Testis (tissue), 3 donors: ENCODE measurements around the gene SLC25A39. TPM values are rescaled to one million over a fixed set of nuclear protein-coding genes. Genes with fewer than 3 reads are reported as not detected.
A peak's percentile ranks its signal among the peaks of the same experiment; 100 is the strongest.

Experiments
- DNase-seq: peaks from one replicate; pipeline ENCODE4 v3.0.0-alpha.2; 2019
- H3K27ac ChIP-seq, 2 donors: fragments of 200-600 bp; sonication (generic); one replicate each; pipeline ENCODE4 v1.5.1; 2019
- H3K27me3 ChIP-seq: fragments of 200-600 bp; sonication (generic); one replicate; pipeline ENCODE4 v1.5.1; 2019
- H3K36me3 ChIP-seq: fragments of 200-600 bp; sonication (generic); one replicate; pipeline ENCODE4 v1.5.1; 2017; ENCODE audit warnings: low read depth; ENCODE audit errors: missing control alignments
- H3K4me1 ChIP-seq: fragments of 200-600 bp; sonication (generic); one replicate; pipeline ENCODE4 v1.5.1; 2019
- H3K4me3 ChIP-seq, 2 donors: fragments of 200-600 bp; sonication (generic); one replicate each; pipeline ENCODE4 v1.5.1; 2017 to 2019
- H3K9me3 ChIP-seq: fragments of 200-600 bp; sonication (generic); one replicate; pipeline ENCODE4 v1.5.1; 2017
- CTCF ChIP-seq, 3 experiments: fragments of 450-650 bp in 2 of 3; fragments of 200-600 bp in 1 of 3; sonication (generic) in 1 of 3; IDR thresholded peaks; one replicate each; pipeline ENCODE4 v1.5.1; 2016 to 2019; ENCODE audit warnings: antibody characterized with exemption in 3 of 3, mild to moderate bottlenecking in 2 of 3, moderate library complexity in 1 of 3
- POLR2A ChIP-seq: fragments of 450-650 bp; IDR thresholded peaks from one replicate; pipeline ENCODE4 v1.6.1; 2017; ENCODE audit warnings: antibody characterized with exemption, mild to moderate bottlenecking, moderate library complexity
- WGBS, 2 donors: methylation state at CpG; one replicate each; pipeline ENCODE4 v1.1.5; 2018; 5-methylcytosine and 5-hydroxymethylcytosine counted together
- intact Hi-C: fragments of 100-400 bp; cut with DNase I; formaldehyde crosslinking; loops from one replicate; pipeline ENCODE4 v1.15.1; 2023; ENCODE audit warnings: low total_unique reads
- polyA plus RNA-seq: library from polyadenylated mRNA; stranded (reverse); fragments of 350-450 nt; fragmentation: Illumina TruSeq; extraction: RNeasy Lipid Tissue Mini Kit (QIAGEN cat#74804); gene quantifications from one replicate; pipeline ENCODE4 v1.2.3, GENCODE V29; 2014; ENCODE audit warnings: low read depth, low replicate concordance; ENCODE audit not compliant: insufficient read depth
- total RNA-seq, 2 donors: library from RNA; depleted of rRNA; stranded (reverse); fragments of >200 nt; gene quantifications; one replicate each; pipeline ENCODE4 v1.2.3, GENCODE V29; 2016

The SLC25A39 gene
- total and polyA plus RNA-seq, 3 donors from 2014 or later, result 131 to 176 (median 141) TPM

GRCh38 chr17:44361292-44362260, 37.0 kb upstream of the SLC25A39 start:
- H3K27ac ChIP-seq, result no peak overlapping the region
- TF ChIP-seq POLR2A, result no peak
- no peak for TF ChIP-seq CTCF (IDR thresholded peaks at IDR 0.05)
- H3K4me3 ChIP-seq, result no peak overlapping the region
- no peaks in the 10 kb centered on the region for H3K27me3 ChIP-seq
- peaks cover 24% of the 10 kb centered on the region for H3K4me1 ChIP-seq
- no peak for DNase-seq
- intact Hi-C loops, result no loop called here
- H3K36me3 ChIP-seq, result no peaks in the 10 kb centered on the region
- no peaks in the 10 kb centered on the region for H3K9me3 ChIP-seq
- 64 to 65% methylated on average over 11 of the region's 11 CpGs for WGBS, 2 donors

GRCh38 chr17:44360826-44361225, 36.2 kb upstream of the SLC25A39 start:
- Histone ChIP-seq H3K27me3 (no peaks in the 10 kb centered on the region), H3K4me3 (no peak overlapping the region), H3K27ac (no peak overlapping the region), H3K9me3 (no peaks in the 10 kb centered on the region), H3K4me1 (peaks cover 24% of the 10 kb centered on the region), H3K36me3 (no peaks in the 10 kb centered on the region)
- WGBS, 2 donors, result 51 to 66% methylated on average over 5 of the region's 5 CpGs
- peak; percentile 61 for DNase-seq
- intact Hi-C loops, result no loop called here
- TF ChIP-seq POLR2A, result no peak
- no peak for TF ChIP-seq CTCF (IDR thresholded peaks at IDR 0.05)

- Histone ChIP-seq H3K36me3 (no peaks in the 10 kb centered on the region), H3K27ac (no peak overlapping the region), H3K9me3 (no peaks in the 10 kb centered on the region), H3K27me3 (no peaks in the 10 kb centered on the region), H3K4me3 (no peak overlapping the region), H3K4me1 (peaks cover 24% of the 10 kb centered on the region)
- TF ChIP-seq POLR2A (no peak), CTCF (IDR thresholded peaks at IDR 0.05) (no peak)
- intact Hi-C loops, result no loop called here
- WGBS, 2 donors, result 68 to 70% methylated on average over 6 of the region's 6 CpGs
- DNase-seq, result no peak
These were observed 35.5 kb upstream of the SLC25A39 start for GRCh38 chr17:44360144-44360533.

GRCh38 chr17:44359458-44360143, 35.0 kb upstream of the SLC25A39 start:
- intact Hi-C loops, result no loop called here
- TF ChIP-seq POLR2A (no peak), CTCF (IDR thresholded peaks at IDR 0.05) (no peak)
- H3K27ac ChIP-seq, result no peak overlapping the region
- DNase-seq, result no peak
- no peaks in the 10 kb centered on the region for H3K9me3 ChIP-seq
- no peaks in the 10 kb centered on the region for H3K36me3 ChIP-seq
- H3K27me3 ChIP-seq, result no peaks in the 10 kb centered on the region
- 82 to 95% methylated on average over 12 to 14 of the region's 14 CpGs for WGBS, 2 donors
- peaks cover 24% of the 10 kb centered on the region for H3K4me1 ChIP-seq
- H3K4me3 ChIP-seq, result no peak overlapping the region
